Measurements from ENCODE around the gene ZDHHC11. TPM values are rescaled to one million over a fixed set of nuclear protein-coding genes. Genes with fewer than 3 reads are reported as not detected.

Gene ZDHHC11
- total RNA-seq, 2 experiments from 2014 or later: 13.3 to 18.3 TPM

DNA sequence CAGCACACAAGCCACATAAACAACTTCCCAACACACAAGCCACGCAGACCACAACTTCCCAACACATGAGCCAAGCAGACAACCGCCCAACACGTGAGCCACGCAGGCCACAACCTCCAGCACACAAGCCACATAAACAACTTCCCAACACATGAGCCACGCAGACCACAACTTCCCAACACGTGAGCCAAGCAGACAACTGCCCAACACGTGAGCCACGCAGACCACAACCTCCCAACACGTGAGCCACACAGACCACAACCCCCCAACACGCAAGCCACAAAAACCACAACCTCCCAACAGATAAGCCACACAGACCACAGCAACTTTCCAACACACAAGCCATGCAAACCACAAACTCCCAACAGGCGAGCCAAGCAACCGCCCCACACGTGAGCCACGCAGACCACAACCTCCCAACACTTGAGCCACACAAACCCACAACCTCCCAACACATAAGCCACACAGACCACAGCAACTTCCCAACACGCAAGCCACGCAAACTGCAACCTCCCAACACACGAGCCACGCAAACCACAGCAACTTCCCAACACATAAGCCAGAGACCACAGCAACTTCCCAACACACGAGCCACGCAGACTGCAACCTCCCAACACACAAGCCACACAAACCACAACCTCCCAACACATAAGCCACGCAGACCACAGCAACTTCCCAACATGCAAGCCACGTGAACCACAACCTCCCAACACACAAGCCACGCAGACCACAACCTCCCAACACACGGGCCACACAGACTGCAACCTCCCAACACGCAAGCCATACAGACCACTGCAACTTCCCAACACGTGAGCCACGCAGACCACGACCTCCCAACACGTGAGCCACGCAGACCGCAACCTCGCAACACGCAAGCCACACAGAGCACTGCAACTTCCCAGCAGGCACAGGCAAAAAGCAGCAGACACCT, 31.7 kb upstream of the ZDHHC11 start:
- ChIA-PET POLR2A (interaction anchor here (1.0 kb wide), 1 partner anchor 10 kb away, joined by 3 read pairs; the partner anchor contains the start of genes BRD9 and TRIP13), CTCF (no interaction called here)
- Histone ChIP-seq H3K4me3 (ENCODE audit: low read length) (no peak overlapping the region), H3K4me1 (ENCODE audit: insufficient read depth, low read length) (peaks cover 26% of the 10 kb centered on the region), H3K9me3 (ENCODE audit: control insufficient read depth in 1 of 2, insufficient read depth in 1 of 2, low read length in 2 of 2) (peaks cover 0 to 15% of the 10 kb centered on the region in 2 experiments), H3K27ac (ENCODE audit: low read depth in 1 of 2, low read length in 2 of 2) (peak overlapping the region in 1 of 2 donors; percentile 58), H3K36me3 (ENCODE audit: insufficient read depth, low read length) (peaks cover 77% of the 10 kb centered on the region), H3K27me3 (ENCODE audit: control insufficient read depth in 1 of 2, insufficient read depth in 2 of 2, low read length in 2 of 2) (no peaks in the 10 kb centered on the region)
- Mint-ChIP-seq H3K36me3 (ENCODE audit: low read depth) (peaks cover 78% of the 10 kb centered on the region), H3K4me3 (peak overlapping the region; percentile 36), H3K4me1 (ENCODE audit: low read depth) (peaks cover 26% of the 10 kb centered on the region), H3K9me3 (peaks cover 3% of the 10 kb centered on the region), H3K27ac (peak overlapping the region; percentile 77), H3K27me3 (no peaks in the 10 kb centered on the region)
- intact Hi-C loops (cut with DNase I, micrococcal nuclease): no loop called here
- TF ChIP-seq CTCF (IDR thresholded peaks at IDR 0.05): no peak
- ATAC-seq (ENCODE audit: poor library complexity): no peak
- peak in 2 of 14 experiments; percentile 20 to 37 for DNase-seq

- Mint-ChIP-seq H3K27ac (peak overlapping the region; percentile 77), H3K27me3 (no peaks in the 10 kb centered on the region)
- POLR2A ChIA-PET: no interaction called here
Measured at GRCh38 chr5:881551-881935, 30.8 kb upstream of the ZDHHC11 start.

More at GRCh38 chr5:881551-881935, 30.8 kb upstream of the ZDHHC11 start:
- Histone ChIP-seq H3K27me3 (ENCODE audit: control insufficient read depth in 1 of 2, insufficient read depth in 2 of 2, low read length in 2 of 2) (no peaks in the 10 kb centered on the region), H3K36me3 (ENCODE audit: insufficient read depth, low read length) (peaks cover 77% of the 10 kb centered on the region), H3K4me1 (ENCODE audit: insufficient read depth, low read length) (peaks cover 26% of the 10 kb centered on the region), H3K4me3 (ENCODE audit: low read length) (no peak overlapping the region), H3K9me3 (ENCODE audit: control insufficient read depth in 1 of 2, insufficient read depth in 1 of 2, low read length in 2 of 2) (peaks cover 0 to 15% of the 10 kb centered on the region in 2 experiments), H3K27ac (ENCODE audit: low read depth in 1 of 2, low read length in 2 of 2) (no peak overlapping the region)
- Mint-ChIP-seq H3K4me1 (ENCODE audit: low read depth) (peaks cover 21% of the 10 kb centered on the region), H3K36me3 (ENCODE audit: low read depth) (peaks cover 78% of the 10 kb centered on the region), H3K9me3 (peaks cover 3% of the 10 kb centered on the region), H3K4me3 (no peak overlapping the region)
- no peak for DNase-seq
- no peak for TF ChIP-seq CTCF (IDR thresholded peaks at IDR 0.05)
- CTCF ChIA-PET: no interaction called here
- ATAC-seq (ENCODE audit: poor library complexity): no peak
- intact Hi-C loops (cut with DNase I, micrococcal nuclease): no loop called here

Measured in CD4-positive, alpha-beta T cell (primary cell).